NCI-H1436 (cell line): ENCODE data around the gene DUS2.
"Not testable (repeated sequence)": the region's sequence is repeated elsewhere in the genome, so short reads cannot be mapped to it uniquely, and the experiment has no call there.

ENCODE experiments used
- DNase-seq: peaks from one replicate; lab custom pipeline; 2025; lab: John Stamatoyannopoulos, UW

The DUS2 gene

GRCh38 chr16:68091380-68092261 lies 68.5 kb downstream of the DUS2 start:
- DNase-seq, result peak; percentile 28

DNA sequence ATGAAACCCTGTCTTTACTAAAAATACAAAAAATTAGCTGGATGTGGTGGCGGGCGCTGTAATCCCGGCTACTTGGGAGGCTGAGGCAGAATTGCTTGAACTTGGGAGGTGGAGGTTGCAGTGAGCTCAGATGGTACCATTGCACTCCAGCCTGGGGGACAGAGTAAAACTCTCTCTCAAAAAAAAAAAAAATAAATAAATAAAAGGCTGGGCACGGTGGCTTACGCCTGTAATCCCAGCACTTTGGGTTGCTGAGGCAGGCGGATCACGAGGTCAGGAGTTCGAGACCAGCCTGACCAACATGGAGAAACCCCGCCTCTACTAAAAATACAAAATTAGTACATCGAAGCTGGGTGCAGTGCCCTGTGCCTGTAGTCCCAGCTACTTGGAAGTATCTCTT lies 69.2 kb downstream of the DUS2 start:
- DNase-seq, result not testable (repeated sequence)

DNA sequence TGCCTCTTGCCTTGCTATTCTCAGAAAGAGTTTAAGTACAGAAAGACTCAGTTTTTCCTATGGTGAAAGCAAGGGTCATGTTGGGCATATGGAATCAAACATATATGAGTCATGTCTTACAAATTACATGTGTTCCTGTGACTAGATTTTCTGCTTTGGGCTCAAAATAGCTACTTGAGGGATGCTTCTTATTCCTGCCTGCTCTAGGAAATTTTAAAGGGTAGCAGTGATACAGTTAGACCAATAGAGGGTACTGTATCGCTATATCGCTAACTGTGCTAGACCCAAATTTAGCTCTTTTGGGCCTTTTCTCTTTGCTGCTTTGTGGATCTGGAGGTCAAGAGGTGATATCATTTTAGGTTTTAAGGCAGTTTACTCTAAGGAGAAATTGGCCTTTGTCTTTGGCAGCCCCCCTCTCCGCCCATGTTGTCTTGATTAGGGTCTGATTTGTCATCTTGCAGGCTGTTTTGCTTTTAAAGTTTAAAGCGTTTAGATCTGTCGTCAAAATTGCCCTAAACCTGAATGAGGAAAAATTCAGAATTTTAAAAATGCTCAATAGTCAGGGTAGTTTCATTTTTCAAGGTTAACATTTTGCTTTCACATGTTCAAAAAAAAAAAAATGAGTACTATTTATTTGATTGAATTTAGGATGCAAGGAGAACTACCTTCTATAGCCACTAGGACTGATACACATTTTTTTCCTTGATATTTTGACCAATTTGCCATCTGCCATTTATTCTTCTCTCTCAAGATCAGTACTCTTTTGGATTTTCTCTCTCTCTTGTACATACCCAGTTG lies 70.9 kb downstream of the DUS2 start:
- DNase-seq, result no peak

- DNase-seq, result no peak
These were observed 71.5 kb downstream of the DUS2 start for GRCh38 chr16:68094614-68094934.

- no peak for DNase-seq
These were observed 73.4 kb downstream of the DUS2 start for GRCh38 chr16:68096491-68096890.

DNA sequence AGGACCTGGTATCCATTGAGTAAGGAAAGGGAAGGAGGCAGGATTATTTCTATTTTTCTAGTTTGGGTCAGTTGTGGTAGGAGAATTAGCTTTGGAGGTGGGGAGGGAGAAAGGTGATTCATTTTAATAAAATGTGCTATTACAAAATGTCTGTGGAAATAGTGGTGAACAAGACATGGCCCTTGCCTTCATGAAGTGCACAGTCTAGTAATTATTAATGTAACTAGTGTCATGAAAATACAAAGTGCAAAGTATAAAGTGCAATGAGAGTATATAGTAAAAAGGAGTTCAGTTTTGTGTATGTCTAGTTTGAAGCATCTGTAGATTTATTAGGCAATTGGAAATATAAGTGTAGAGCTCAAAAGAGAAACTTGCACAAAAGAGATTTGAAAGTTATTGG lies 74.0 kb downstream of the DUS2 start:
- no peak for DNase-seq

DNA sequence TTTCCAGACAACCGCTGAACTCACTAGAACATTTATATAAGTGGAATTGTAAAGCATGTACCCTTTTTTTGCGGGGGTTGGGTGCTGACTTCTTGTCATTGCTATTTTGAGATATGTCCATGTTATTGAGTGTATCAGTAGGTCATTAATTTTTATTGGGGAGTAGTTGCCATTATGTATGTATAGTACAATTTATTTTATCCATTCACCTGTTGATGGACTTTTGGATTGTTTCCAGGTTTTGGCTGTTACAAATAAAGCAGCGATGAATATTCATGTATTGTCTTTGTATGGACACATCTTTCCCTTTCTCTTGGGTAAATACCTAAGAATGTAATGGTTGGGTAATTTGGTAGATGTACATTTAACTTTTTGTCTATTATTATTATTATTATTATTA lies 74.8 kb downstream of the DUS2 start:
- no peak for DNase-seq

DNA sequence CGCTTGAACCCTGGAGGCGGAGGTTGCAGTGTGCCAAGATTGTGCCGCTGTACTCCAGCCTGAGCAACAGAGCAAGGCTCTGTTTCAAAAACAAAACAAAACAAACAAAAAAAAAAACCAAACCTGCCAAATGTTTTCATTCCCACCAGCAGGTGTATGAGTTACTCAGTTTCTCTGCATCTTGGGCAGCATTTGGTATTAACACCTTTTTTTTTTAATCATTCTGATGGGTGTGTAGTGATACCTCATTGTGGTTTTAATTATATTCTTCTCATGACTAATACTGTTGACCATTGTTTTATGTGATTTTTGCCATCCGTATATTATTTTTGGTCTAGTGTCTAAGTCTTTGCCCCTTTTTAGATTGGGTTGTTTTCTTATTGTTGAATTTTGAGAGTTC lies 77.4 kb downstream of the DUS2 start:
- no peak for DNase-seq

DNA sequence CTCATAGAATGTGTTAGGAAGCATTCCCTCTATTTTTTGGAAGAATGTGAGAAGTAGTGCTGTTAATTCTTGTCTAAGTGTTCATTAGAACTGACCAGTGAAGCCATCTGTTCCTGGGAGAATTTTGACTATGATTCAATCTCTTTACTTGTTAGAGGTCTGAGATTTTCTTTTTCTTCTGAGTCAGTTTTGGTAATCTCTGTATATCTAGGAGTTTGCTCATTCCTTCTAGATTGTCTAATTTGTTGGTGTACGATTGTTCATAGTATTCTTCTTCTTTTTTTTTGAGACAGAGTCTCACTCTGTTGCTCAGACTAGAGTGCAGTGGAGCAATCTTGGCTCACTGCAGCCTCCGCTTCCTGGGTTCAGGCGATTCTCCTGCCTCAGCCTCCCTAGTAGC lies 82.5 kb downstream of the DUS2 start:
- no peak for DNase-seq

- DNase-seq, result not testable (repeated sequence)
These were observed 84.3 kb downstream of the DUS2 start for GRCh38 chr16:68107230-68107928.

DNA sequence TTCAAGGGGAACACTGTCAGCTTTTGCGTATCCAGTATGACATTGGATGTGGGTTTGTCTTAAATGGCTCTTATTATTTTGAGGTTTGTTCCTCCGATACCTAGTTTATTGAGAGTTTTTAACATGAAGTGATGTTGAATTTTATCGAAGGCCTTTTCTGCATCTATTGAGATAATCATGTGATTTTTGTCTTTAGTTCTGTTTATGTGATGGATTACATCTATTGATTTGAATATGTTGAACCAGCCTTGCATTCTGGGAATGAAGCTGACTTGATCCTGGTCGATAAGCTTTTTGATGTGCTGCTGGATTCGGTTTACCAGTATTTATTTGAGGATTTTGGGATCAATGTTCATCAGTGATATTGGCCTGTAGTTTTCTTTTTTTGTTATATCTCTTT lies 86.1 kb downstream of the DUS2 start:
- DNase-seq, result not testable (repeated sequence)

GRCh38 chr16:68110611-68111010 lies 87.5 kb downstream of the DUS2 start:
- DNase-seq, result not testable (repeated sequence)

GRCh38 chr16:68111379-68111778 lies 88.3 kb downstream of the DUS2 start:
- no peak for DNase-seq

DNA sequence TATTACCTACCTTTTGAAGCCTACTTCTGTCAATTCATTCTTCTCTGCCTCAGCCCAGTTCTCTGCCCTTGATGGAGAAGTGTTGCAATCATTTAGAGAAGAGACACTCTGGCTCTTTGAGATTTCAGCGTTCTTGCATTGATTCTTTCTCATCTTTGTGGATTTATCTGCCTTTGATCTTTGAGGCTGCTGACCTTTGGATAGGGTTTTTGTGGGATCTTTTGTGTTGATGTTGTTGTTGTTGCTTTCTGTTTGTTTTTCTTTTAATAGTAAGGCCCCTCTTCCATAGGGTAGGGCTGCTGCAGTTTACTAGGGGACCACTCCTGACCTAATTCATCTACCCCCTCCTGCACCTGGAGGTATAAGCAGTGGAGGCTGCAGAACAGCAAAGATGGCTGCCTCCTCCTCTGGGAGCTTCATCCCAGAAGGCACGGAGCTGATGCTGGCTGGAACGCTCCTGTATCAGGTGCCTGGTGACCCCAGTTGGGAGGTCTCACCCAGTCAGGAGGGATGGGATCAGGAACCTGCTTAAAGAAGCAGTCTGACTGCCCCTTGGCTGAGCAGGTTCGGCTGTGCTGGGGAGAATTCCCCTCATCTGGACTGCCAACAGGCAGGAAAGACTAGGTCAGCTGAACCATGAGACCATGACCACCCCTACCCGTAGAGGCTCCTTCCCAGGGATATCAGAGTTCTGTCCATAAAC lies 90.1 kb downstream of the DUS2 start:
- no peak for DNase-seq

DNA sequence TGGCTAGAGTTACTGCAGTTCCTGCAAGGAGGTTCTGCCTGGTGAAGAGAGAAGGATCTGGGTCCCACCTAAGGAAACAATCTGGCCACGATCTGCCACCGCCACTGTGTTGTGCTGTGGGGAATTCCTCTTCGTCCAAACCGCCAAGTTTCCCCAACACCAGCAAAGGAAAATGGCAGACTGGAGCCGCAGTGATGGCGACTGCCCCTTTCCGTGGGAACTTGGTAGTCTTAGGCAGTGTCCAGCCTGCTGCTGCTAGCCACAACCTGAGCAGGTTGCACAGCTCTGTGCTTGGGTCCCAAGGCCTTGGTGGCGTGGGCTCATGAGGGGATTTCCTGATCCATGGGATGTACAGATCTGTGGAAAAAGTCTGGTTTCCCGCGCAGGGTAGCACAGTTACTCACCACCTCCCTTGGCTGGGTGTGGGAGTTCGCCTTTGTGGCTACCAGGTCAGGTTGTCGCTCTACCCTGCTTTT lies 90.7 kb downstream of the DUS2 start:
- DNase-seq, result no peak

- DNase-seq, result not testable (repeated sequence)
These were observed 91.9 kb downstream of the DUS2 start for GRCh38 chr16:68114939-68115338.

GRCh38 chr16:68115851-68116250 lies 92.8 kb downstream of the DUS2 start:
- no peak for DNase-seq

- DNase-seq, result no peak
These were observed 93.3 kb downstream of the DUS2 start for GRCh38 chr16:68116256-68116867.

DNA sequence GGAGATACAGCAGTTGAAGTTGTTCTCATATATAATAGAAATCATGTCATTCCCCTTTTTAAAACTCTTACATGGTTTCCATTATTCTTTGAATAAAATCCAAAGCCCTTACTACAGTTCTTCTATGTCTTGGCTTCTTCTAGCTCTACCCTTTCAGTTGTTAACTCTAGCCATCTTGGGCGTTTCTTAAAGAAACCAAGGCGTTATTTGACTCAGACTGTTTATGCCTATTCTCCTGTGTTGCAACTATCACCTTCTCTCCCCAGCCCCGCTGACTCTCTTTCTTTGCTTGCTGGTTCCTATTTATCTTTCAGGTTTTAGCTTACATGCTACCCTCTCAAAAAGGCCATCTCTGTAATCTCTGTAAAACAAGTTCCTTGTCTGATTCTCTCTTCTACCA lies 94.8 kb downstream of the DUS2 start:
- DNase-seq, result no peak

GRCh38 chr16:68118954-68119353 lies 95.9 kb downstream of the DUS2 start:
- not testable (repeated sequence) for DNase-seq

- not testable (repeated sequence) for DNase-seq
These were observed 97.4 kb downstream of the DUS2 start for GRCh38 chr16:68120496-68120895.
